ENCODE data around the gene SIRT3.

The SIRT3 gene

DNA sequence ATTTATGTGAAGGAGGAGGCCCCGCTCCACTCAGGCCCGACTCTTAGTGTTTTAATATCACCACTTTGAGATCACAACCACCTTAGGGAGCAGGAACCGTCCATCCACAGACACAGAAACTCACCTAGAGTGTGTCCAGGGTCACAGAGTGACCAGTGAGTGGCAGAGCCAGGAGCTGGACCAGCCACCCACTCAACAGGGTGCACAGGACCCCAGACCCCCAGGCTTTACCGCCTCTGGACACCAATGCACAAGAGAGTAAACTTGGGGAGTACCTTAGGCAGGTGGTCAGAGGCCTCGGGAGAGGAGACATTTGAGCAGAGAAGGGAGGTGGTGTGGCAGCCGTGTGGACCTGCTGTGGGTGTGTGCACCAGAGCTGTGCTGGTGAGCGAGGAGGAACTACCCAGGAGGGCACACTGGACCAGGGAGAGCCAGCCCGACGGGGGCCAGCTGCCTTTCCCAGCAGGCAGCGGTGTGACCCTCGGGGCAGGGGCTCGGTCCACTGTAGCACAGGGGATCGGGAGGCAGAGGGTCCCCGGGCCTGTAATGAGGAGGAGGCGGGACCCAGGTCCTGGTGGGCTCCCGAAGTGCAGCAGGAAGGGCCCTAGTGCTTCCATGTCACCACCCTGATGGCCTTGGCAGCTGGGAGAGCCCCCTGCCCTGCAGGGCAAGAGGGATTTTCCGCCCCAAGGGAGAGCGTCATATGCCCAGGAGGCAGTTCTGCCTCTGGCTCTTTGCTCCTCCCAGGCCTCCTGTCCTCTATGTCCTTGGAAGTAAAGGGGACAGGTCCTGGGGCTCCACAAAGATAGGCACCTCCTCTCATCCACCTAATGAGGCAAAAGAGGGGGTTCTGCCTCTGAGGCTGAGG lies 34.5 kb upstream of the SIRT3 start:
- DNase-seq, result no peak

DNA sequence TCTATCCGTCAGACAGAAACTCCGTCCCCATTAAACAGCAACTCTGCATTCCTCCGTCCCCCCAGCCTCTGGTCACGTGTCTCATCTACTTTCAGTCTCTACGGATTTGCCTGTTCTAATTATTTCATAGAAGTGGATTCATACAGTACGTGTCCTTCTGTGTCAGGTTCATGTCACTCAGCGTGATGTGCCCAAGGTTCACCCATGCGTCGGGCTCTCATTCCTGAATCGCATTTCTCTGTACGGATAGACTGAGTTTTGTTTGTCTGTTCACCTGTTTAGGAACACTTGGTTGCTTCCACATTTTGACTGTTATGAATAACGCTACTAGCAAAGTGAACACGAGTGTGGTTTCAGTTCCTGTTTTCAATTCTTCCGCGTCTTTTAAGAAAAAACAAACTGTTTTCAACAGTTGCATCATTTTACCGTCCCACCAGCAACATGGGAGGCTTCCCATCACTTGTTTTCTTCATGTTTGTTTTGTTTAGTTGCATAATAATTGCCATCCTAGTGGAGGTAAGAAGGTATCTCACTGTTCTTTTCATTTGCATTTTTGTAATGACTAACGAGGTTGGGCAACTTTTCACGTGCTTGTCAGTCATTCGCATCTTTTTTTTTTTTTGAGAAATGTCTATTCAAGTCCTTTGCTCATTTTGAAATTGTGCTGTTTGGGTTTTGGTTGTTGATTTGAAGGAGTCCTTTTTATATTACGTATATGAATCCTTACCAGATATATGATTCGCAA lies 33.2 kb upstream of the SIRT3 start:
- no peak for DNase-seq

DNA sequence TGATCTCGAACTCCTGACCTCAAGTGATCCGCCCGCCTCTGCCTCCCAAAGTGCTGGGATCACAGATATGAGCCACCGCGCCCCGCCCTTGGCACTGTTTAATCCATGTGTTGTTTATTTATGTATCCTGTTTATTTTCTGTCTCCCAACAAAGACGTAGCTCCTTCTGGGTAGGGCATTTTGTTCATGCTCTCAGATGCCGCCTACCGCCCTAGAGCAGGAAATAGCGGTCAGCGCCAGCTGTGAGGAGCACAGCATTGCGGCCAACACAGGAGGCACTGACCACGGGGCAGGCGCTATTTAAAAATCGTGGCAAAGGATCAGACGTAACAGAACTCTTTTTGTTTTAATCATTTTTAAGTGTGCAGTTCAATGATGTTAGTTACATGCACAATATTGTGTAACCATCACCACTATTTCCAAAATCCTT lies 32.6 kb upstream of the SIRT3 start:
- peak; percentile 11 for DNase-seq

GRCh38 chr11:267491-267994 lies 31.4 kb upstream of the SIRT3 start:
- no peak for DNase-seq

DNA sequence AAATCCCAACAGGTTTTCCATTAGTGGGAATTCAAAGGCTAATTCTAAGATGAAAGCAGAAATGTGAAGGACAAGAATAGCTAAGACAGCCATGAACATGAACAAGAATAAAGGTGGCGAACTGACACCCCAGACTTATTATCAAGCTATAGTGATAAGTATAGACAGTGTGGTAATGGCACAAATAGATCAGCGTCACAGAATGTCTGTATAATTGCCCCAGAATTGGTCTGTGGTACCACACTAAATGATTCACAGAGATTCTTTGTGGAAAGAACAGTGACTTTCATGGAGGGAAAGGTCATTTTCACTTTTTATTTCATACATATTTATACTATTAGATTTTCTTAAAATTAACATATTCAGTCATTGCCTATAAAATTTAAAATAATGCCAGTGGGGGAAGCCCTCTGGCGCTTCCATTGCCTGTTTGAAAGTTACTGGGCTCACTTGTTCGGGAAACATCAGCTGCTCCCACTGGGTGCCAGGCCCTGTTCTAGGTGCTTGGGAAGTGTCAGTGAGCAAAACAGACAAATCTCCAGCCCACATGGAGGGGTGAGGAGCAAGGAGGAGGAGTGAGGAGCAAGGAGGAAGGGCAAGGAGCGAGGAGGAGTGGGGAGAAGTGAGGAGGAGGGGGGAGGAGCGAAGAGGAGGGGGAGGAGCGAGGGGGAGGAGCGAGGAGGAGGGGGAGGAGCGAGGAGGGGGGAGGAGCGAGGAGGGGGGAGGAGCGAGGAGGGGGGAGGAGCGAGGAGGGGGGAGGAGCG lies 30.7 kb upstream of the SIRT3 start:
- no peak for DNase-seq

GRCh38 chr11:261624-262023 lies 25.5 kb upstream of the SIRT3 start:
- DNase-seq, result no peak

GRCh38 chr11:259413-259812 lies 23.3 kb upstream of the SIRT3 start:
- no peak for DNase-seq

DNA sequence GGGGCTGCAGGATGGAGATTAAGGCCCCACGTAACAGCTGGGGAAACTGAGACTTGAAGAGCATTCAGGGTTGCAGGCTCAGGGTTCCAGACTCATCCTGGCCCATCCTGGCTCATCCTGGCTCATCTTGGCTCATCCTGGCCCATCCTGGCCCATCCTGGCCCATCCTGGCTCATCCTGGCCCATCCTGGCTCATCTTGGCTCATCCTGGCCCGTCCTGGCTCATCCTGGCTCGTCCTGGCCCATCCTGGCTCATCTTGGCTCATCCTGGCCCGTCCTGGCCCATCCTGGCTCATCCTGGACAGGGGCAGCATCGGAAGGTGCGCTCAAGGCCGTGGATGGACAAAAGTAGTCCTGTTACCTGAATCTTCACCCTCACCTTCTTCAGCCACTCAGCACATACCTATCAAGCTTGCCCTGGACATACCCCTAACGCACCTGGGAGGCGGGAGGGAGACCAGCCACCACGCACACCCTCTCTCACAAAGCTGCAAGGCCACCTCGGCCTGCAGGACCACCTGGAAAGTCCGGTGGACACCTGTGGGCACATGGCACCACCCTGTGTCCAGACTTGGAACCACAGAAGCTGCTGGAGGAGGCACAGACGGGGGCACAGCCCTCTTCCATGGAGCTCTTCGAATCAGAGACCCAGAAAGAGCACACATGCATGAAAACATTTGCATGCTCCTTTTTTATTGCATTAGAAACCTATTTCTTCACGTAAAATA lies 21.8 kb upstream of the SIRT3 start:
- no peak for DNase-seq

- no peak for DNase-seq
Measured at GRCh38 chr11:256952-257737, 21.0 kb upstream of the SIRT3 start.

GRCh38 chr11:255816-256215 lies 19.7 kb upstream of the SIRT3 start:
- no peak for DNase-seq

- peak; percentile 10 for DNase-seq
Measured at GRCh38 chr11:255176-255575, 19.0 kb upstream of the SIRT3 start.

GRCh38 chr11:253886-254270 lies 17.7 kb upstream of the SIRT3 start:
- no peak for DNase-seq

DNA sequence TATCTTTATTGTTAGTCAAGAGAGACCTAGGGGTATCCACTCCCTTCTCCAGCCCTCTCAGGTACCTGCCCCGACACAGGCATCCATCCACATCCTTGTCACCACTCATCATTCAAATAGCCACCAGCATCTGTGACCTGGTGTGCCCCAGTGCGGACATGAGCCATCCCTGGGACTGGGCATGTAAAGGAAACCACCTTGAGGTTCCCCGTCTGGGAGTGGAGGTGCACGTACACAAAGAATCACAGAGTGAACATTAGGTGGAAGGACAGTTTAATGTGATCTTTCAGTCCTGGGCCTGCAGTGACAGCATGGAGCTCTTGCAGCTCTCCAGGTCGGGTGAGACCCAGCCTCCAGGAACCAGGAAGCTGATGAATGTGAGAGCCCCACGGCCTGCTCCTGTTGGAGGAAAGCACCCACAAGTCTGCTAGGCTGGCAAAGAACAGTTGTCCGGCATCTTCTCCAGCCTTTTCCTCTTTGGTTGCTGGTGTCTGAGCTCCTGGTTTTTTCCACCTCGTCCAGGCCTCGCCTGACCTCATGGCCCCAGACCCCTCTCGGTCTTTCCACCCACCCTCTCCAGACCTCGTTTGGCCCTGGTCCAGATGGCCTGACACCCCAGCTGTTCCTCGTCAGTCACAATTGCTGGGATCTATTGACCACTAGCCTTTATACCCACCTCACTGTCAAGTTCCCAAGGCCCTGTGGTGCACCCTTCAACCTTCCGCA lies 17.2 kb upstream of the SIRT3 start:
- no peak for DNase-seq

GRCh38 chr11:252666-253065 lies 16.5 kb upstream of the SIRT3 start:
- DNase-seq, result no peak

GRCh38 chr11:251550-251949 lies 15.4 kb upstream of the SIRT3 start:
- DNase-seq, result no peak

- DNase-seq, result peak; percentile 47
Measured at GRCh38 chr11:250740-251299, 14.7 kb upstream of the SIRT3 start.

- DNase-seq, result no peak
Measured at GRCh38 chr11:250274-250673, 14.1 kb upstream of the SIRT3 start.

DNA sequence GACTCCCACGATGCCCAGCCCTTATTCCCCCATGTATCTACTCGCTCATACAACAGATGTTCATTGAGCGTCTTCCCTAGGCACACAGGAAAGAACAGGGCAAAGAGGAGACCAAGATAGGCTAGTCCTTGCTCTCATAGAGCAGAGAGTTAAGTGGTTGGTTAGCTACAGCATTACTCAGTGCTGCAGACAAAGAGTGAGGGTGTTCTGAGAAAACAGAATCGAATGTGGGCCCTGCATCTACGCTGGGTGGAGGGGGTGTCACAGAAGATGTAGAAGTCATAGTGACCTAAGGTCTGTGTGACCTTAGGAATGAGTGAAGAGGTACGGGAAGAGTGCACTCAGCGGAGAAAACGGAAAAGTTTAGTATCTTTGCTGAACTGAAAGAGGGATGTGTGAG lies 12.9 kb upstream of the SIRT3 start:
- no peak for DNase-seq

- no peak for DNase-seq
Measured at GRCh38 chr11:244376-244775, 8.2 kb upstream of the SIRT3 start.

GRCh38 chr11:241634-242033 lies 5.5 kb upstream of the SIRT3 start:
- DNase-seq, result no peak
